Activated effector memory CD4-positive, alpha-beta T cell treated with anti-CD3 and anti-CD28 coated beads, Interleukin-2, amount 50 U/mL, for 16 hours (primary cell): Measurements from ENCODE around the gene ACTC1.

ENCODE experiments used
- DNase-seq: peaks from one replicate; pipeline ENCODE4 v3.0.0-alpha.2; 2020

The ACTC1 gene

DNA sequence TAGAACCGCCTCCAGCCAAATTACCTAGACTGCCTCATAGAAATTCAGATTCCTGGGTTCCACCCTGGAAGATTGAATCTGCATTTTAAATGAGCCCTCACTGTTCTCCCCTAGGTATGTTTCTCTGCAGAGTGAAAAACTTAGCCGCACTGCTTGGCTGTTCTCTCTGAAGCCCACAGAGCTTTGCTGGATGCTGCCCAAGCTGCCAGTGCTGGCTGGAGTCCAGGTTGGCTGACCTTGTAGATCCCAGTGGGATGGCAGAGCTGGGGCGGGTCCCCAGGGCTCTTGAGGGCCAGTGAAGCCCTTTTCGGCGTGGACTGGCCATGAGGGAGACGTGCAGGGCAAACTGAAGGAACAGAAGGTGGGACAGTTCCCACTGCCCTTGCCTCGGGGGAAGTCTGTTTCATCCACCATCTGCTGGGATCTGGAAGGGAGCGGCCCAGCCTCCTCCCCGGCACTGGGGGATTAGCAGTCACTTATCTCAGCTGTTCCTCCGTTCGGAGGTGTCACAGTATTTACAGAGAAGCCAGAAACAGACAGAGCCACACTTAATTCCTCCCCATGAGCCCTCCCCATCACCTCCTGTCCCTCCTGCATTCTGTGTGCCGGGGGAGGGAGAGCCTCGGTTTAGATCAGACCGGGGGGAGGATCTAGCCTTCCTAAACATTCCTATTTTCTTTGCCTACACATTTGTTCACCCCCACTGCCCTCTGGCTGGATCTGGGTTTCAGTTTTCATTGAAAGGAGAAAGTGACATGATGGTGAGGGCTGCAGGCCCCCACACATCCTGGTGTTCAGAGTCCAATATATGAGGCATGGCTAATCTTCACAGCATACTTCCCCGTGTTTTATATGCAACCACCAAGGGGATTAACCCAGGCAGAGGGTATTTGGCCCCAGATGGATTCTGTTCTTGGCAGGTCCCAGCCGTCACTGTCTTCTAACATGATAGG lies 4.1 kb upstream of the ACTC1 start:
- no peak for DNase-seq

DNA sequence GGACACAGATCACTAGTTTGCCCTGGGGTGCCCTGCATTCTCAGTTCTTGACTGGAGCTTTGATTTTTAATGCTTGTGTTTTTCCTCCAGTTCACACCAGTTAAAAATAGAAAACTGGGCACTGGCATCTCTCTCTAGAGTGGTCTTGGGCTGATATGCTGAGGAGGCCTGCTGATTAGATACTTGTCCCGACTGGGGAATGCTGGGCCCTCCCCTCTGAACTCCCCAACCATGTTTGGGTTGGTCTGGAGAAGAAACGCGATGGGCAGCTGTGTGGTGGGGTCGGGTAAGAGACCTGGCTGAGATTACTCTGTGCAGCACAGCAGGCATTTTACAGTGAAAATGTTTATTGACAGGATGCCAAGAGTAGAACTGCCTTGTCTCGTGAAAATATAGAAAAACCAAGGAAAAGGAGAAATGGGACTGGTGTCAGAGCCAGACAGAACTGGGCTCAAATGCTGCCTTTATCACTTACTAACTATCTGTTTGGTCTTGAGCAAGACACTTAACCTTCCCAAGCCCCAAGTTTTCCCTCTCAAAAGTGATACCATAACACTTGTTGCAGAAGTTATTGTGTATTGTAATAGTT lies 1.6 kb upstream of the ACTC1 start:
- no peak for DNase-seq

DNA sequence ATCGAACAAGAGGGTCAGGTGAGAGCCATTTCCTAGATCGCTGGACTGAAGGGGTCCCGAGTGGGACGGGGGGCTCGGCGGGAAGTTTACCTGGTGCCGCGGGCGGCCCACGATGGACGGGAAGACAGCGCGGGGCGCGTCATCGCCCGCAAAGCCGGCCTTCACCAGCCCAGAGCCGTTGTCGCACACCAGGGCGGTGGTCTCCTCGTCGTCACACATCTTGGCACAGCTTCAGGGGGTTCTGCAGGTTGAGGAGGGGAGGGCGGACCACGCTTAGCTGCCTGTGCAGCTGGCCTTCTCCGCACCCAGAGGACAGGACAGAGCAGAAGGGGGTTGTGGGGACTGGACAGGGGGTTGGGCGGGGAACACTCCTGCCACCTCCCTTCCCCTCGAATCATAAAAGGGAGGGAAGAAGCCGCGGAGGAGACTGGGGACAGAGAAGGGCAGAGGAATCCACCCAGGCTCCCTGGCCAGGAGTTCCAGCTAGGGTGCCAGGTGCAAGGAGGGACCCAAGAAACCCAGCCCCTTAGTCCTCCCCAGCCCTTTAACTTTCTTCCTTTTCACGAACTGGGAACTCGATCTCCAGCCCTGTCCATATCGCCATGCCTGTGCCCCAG lies 651 bp downstream of the ACTC1 start:
- DNase-seq: no peak

DNA sequence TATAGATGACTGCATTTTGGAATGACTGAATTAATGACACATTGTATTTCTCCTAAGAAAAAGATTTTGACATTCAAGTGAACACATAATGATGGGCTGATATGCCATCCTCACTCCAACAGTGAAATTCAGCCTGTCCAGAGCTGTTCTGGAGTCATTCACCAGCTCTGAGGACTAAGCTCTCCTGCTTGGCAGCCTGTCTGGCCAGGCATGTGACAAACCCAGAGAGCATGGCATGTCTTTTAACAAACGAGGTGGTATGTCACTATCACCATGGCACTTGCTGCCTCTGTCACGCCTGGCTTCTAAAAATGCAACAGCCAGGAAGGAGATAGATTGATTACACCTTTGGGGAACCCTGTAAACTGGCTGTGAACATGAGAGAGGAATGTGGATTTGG lies 1.4 kb downstream of the ACTC1 start:
- DNase-seq: no peak

DNA sequence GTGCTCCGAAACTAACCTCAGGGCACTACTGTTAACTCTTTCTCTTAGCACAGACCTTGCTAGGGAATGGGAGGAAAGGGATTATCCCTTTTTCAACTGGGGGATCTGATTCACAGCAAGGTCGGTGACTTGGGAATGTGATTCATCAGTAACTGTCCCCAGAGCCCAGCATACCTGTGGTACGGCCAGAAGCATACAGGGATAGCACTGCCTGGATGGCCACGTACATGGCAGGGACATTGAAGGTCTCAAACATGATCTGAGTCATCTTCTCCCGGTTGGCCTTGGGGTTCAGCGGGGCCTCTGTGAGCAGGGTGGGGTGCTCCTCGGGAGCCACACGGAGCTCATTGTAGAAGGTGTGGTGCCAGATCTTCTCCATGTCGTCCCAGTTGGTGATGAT lies 2.3 kb downstream of the ACTC1 start:
- DNase-seq: no peak

DNA sequence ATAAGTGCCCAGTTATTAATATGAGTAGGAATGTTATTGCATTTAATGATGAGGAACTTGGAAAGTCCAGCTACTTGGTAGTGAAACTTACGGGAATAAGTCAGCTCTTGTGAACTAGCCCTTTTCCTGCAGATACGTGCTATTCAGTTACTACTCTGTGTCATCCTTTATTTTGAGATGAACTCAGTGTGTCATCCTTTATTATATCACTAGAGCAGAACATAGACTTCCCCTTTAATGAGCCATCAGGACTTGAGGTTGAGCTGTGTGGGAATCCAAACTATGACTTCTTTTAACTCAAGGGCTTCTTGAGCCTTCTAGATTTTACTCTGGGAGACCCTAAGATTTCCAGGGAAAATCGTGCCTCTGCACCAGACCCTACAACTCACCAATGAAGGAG lies 3.6 kb downstream of the ACTC1 start:
- no peak for DNase-seq

DNA sequence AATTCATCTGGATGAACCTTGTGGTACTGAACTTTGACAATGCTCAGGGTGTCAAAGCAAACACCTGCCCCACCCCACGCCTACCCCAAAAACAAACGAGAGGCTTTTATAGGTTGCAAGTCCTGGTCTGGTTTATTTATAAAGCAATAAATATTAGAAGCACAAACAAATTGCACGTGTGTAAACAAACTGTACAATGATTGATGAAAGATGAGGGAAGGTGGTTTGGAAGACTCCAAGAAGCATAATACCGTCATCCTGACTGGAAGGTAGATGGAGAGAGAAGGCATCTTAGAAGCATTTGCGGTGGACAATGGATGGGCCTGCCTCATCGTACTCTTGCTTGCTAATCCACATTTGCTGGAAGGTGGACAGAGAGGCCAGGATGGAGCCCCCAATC lies 5.2 kb downstream of the ACTC1 start:
- DNase-seq: no peak

DNA sequence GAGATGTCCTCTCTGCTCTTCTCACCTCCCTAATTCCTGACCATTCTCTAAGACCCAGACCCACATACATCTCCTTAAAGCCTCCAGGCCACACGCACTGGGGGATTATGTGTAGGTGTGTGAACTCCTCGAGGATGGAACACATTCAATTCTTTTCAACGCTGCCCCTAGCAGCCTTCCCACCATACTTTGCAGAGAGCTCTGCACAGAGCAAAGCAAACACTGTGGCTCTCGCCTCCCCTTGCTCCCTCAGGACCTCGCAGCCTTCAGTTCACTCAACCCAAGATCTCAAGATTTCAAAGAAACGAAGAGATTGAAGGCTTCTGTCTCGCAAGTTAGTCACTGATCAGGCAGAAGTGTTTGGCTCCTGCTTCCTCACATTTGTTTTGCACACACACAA lies 6.0 kb downstream of the ACTC1 start:
- DNase-seq: no peak

DNA sequence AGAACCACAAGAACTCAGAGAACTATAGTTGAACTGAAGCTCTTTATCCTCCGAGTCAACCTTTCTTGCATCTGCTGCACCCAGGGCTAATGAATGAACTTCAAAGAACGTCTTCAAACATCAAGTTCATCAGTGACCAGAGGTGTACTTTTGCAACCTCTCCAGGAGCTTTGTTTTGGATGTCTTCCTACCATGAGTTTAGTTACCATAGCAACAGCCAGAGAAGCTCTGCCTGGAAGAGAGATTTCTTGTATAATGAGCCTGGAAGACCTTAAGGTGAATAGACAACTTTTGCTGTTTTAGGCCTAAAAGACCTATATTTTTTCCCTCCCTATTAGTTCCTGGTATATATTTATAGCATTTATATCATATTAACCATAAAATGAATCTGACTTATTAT lies 9.1 kb downstream of the ACTC1 start:
- no peak for DNase-seq

DNA sequence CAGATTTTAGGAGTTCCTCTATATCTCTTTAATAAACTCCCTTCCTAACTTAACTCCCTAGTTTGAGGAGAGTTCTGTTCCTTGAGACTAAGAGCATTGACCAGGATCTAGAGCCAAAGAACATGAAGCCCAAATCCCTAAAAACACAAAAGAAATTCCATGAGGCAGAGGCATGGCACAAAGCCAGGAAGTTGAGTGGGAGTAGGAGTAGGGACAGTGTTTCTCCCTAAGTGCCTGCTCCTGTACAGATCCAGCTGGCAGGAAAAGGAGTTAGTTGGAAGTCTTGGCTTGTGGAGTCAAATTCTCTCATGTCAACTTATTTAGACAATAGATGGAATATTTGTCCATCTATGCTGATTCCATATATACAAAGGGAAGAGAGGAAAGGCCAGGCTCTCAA lies 11.4 kb downstream of the ACTC1 start:
- no peak for DNase-seq

DNA sequence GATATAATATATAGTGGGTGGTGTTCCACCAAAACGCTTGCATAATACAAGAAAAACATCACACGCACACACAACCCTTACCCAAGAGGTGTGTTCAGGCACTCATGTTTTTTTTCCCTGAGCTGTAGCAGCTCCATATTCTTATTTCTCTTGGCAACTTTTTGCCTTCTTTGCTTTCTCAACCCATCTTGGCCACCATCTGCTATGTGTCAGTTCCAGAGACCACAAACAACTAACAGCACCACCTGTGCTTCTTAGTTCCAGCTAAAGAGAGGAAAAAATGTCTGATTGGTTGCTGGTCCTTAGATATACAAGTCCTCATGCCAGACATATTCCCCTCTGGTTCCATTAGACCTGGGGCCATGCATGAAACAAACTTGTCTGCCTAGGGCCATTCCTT lies 11.9 kb downstream of the ACTC1 start:
- no peak for DNase-seq

DNA sequence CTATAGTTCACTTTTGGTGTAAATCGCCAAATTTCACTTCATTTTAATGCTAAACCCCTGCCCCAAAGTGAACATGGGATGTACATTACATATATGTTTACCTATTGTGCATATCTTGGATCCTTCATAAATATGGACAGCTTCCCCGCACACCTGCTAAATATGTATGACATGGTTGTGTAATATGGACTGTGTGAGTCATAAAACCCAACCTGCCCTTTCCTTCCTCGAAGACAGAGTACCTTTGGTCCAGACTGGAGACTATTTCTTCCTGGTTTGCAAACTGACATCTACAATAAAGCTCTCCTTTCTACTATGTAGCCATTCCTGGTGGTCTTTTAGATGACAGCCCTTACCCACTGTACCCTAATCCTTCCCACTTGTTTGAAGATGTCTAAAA lies 12.4 kb downstream of the ACTC1 start:
- DNase-seq: no peak

DNA sequence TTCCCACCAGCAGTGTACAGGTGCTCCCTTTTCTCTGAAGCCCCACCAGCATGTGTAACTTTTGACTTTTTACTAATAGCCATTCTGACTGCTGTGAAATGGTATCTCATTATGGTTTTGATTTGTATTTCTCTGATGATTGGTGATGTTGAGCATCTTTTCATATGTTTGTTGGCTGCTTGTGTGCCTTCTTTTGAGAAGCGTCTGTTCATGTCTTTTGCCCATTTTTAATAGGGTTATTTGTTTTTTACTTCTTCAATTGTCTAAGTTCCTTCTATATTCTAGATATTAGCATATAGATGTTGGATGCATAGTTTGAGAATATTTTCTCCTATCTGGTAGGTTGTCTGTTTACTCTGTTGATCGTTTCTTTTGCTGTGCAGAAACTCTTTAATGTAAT lies 14.6 kb downstream of the ACTC1 start:
- no peak for DNase-seq

DNA sequence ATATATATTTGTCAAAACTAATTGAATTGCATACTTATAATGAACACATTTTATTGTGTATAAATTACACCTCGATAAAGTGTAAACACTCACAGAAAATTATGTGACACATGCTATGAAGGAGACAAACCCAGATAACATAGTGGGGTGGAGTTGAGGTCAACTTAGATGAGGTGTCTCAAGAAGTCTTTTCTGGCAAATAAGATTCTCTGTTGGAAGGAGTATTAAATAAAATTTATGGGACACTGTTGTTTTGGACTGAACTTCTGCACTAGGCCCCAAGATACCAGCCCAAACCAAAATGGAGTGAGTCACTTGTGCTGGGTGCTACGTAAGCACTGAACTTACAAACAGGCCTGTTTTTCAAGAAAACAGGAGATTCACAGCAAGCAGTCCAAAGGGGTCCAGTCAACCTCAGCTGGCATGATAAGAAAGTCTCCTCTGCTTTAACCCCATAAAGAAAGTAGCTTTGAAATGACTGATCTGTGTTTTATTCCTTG lies 18.7 kb downstream of the ACTC1 start:
- no peak for DNase-seq

DNA sequence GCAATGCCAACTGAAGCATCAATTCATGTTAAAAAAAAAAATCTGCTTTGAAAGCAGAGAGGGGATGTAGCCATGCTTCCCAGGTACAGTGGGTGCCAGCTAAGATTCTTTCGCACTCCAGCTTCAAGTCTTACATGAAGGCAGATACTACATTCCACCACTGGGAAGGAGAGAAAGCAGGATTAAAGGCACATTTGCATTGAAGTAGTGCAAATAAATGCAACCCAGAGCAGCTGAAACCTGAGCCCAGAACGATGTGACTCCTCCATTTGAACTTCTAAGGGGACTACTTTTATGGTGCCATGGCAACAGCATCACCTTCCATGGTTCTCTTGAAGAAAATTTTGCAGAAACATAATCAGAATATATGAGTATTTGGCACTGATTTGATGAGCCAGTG lies 21.4 kb downstream of the ACTC1 start:
- no peak for DNase-seq

DNA sequence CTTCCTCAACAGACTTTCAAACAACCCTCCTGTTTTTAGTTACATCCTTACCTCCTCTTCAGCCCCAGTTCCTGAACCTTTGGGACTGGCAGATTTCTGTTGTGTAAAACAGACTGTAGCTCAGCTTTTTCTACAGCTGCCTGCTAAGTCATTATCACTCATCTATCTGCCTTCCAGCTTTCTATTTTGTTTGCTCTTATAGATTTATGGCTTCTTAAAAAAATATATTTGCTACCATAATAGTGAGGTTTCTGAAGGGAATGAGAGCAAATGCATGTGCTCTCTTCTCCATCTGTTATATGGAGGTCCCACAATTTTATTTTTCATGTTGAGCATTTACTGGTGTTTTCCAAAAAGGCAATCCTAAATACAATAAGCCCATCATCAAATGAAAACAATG lies 22.3 kb downstream of the ACTC1 start:
- no peak for DNase-seq

DNA sequence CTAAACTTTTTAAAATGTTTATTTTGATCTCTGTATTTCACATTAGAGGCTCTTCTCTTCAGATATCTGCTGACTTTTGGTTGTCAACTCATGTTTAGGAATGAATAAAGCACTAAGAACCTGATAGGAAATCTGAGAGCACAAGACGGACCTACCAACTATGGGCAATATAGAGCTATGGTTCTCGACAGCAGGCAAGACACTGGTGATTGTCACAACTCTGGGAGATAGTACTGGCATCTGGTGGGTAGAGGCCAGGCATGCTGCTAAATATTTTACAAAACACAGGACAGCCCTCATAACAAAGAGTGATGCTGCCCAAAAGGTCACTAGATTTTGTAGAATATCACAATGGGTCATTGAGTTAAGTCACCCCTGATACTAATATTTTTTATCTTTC lies 23.0 kb downstream of the ACTC1 start:
- DNase-seq: no peak

DNA sequence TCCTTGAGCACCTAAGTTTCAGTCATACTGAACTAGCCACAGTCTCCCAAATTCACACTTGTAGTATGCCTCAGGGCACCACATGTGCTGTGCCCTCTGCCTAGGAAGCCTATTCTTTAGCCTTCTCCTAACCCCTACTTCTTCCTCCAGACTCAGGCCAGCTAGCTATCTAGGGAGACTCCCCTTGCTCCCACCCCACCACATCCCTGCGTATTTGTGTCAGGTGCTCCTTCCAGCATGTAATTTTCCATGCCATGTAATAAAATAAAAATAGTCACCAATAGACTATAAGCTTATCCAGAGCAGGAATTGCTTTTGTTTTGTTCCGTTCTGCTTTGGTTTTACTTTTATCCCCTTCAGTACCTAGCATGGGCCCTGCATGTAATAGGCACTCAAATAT lies 25.6 kb downstream of the ACTC1 start:
- DNase-seq: no peak

DNA sequence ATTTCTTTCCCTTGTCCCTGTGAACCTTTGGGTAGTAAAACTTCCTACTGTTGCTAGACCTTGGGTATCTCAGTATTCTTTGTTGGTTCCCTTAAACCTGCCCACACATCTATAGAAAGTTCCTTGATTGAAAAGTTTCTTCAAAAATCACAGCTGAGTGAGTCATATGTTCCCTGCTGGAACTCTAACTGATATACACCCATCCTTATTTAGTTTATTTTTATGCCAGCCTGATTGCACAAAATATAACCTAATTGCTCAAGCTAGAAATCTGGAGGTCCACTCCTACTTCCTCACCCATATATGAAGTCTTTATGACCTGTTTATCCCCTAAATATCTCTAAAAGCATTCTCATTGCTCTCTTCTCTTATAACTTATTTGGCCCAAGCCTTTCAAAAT lies 26.8 kb downstream of the ACTC1 start:
- no peak for DNase-seq

DNA sequence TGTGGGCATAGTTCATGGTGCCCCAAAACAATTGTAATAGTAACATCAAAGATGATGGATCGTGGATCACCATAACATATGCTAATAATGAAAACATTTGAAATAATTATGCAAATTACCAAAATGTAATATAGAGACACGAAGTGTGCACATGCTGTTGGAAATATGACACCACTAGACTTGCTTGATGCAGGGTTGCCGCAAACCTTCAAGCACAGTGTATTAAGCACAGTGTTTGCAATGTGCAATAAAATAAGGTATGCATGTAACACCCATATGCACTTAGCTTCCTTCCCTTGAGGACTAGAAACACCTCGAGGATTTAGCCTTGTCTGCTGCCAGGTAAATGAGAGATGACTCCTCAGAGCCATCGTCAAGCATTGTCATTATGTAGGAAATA lies 29.6 kb downstream of the ACTC1 start:
- no peak for DNase-seq

DNA sequence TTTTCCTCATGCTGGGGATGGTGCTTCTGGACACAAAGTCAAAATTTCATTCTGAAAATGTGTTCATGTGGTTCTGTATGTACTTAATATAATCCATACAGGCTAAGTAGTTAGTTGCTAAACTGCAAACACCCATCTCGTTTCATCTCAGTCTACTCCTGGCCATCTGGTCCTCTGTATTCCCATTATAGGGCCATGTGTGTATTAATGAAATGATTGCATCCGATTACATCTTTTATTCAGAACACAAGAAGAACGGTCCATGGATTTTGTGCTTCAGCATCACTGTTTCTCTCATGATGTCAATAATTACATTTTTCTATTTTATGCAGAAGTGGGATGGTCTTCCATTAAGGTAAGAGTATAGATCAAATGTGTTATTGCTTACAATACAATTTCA lies 34.4 kb downstream of the ACTC1 start:
- DNase-seq: no peak

DNA sequence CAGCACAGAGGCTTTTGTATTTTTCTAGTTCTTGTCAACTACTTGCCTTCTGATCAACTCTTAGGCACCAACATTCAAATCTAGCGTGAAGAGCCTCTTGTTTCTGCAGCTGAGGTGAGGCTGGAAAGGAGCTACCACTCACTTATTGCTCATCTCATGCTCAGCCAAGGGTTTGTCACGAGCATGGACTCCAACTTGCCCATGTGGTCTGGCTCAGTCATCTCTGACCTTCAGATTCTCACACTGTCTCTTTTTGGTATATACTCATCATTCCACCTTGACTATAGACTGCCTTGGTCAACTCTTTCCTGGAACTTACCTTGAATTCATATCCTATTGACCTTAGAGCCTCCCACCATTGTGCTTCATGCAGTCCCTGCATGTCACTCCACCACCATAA lies 35.4 kb downstream of the ACTC1 start:
- DNase-seq: no peak

DNA sequence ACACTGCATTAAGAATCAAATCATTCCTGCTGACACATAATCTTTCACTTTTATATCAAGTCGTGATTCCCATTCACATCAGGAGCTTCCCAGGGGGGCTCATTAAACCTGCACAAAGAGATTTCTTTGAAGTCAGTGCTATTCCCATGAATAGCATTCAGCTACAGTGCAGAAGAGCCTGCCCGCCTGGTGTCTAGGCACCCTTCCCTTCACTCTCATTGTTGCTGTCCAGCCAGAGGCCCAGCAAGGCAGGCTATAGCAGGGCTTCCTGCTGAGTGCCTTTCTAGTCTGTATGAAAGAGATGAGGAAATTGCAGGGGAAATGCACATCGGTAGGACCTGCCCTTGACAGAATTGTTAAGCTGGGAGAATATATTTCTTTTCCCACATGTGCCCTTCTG lies 36.0 kb downstream of the ACTC1 start:
- DNase-seq: no peak

DNA sequence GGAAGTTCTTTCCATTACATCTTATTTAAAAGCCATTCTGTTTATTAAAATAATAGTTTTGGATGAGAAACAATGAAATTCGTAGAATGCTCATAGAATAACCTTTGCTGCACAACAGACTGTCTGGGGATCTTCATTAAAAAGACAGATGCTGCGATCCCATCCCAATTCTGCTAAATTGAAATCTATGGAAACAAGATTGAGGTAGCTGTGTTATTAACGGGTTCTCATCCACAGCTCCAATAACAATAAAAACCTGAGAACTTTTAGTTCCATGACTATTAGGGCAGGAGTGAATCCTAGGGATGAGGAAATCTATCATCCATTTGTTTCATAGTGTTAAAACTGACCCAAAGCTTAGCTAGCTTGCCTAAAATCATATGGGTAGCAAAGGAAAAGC lies 38.1 kb downstream of the ACTC1 start:
- DNase-seq: no peak
